Measurements from ENCODE around the gene RANBP2. TPM values are rescaled to one million over a fixed set of nuclear protein-coding genes. Genes with fewer than 3 reads are reported as not detected.
"Not testable (repeated sequence)": the region's sequence is repeated elsewhere in the genome, so short reads cannot be mapped to it uniquely, and the experiment has no call there.

RANBP2 gene
- total RNA-seq, 2 donors from 2014 or later, result 33.9 to 71.6 TPM

- H3K9me3 ChIP-seq; H3K4me3 ChIP-seq; intact Hi-C loops (cut with DNase I); DNase-seq; H3K27me3 ChIP-seq; H3K27ac ChIP-seq; H3K4me1 ChIP-seq; H3K36me3 ChIP-seq (replicated peaks in 1 of 2; ENCODE audit: insufficient read depth in 1 of 2, low read depth in 2 of 2); ATAC-seq: not testable (repeated sequence)
- 95 to 97% methylated on average over 9 of the region's 9 CpGs for WGBS, 2 donors
Observed at GRCh38 chr2:108757973-108758372, 38.7 kb downstream of the RANBP2 start.

- ATAC-seq; H3K27me3 ChIP-seq; DNase-seq; H3K4me1 ChIP-seq; H3K9me3 ChIP-seq; H3K27ac ChIP-seq; intact Hi-C loops (cut with DNase I); H3K4me3 ChIP-seq: not testable (repeated sequence)
- peaks cover 9 to 25% of the 10 kb centered on the region in 2 donors for H3K36me3 ChIP-seq (replicated peaks in 1 of 2; ENCODE audit: insufficient read depth in 1 of 2, low read depth in 2 of 2)
Observed at GRCh38 chr2:108762618-108763017, 43.3 kb downstream of the RANBP2 start.

- H3K4me1 ChIP-seq; H3K9me3 ChIP-seq; H3K27ac ChIP-seq; intact Hi-C loops (cut with DNase I); DNase-seq; ATAC-seq; H3K27me3 ChIP-seq; H3K4me3 ChIP-seq: not testable (repeated sequence)
- 94% methylated on average over 5 of the region's 5 CpGs for WGBS, 2 donors
- peaks cover 9 to 25% of the 10 kb centered on the region in 2 donors for H3K36me3 ChIP-seq (replicated peaks in 1 of 2; ENCODE audit: insufficient read depth in 1 of 2, low read depth in 2 of 2)
Observed at GRCh38 chr2:108766671-108767070, 47.4 kb downstream of the RANBP2 start.

GRCh38 chr2:108767859-108768258 is 48.6 kb downstream of the RANBP2 start:
- H3K36me3 ChIP-seq (replicated peaks in 1 of 2; ENCODE audit: insufficient read depth in 1 of 2, low read depth in 2 of 2), result peaks cover 8 to 31% of the 10 kb centered on the region in 2 donors
- intact Hi-C loops (cut with DNase I); DNase-seq; ATAC-seq; H3K9me3 ChIP-seq; H3K27me3 ChIP-seq; H3K27ac ChIP-seq; H3K4me3 ChIP-seq; H3K4me1 ChIP-seq: not testable (repeated sequence)
- 70 to 95% methylated on average over 1 of the region's 2 CpGs for WGBS, 2 donors

- no peak for ATAC-seq
- Histone ChIP-seq H3K27ac (no peak overlapping the region), H3K4me1 (no peaks in the 10 kb centered on the region), H3K4me3 (no peak overlapping the region), H3K9me3 (no peaks in the 10 kb centered on the region), H3K27me3 (no peaks in the 10 kb centered on the region), H3K36me3 (replicated peaks in 1 of 2; ENCODE audit: insufficient read depth in 1 of 2, low read depth in 2 of 2) (peaks cover 0 to 31% of the 10 kb centered on the region in 2 donors)
- intact Hi-C loops (cut with DNase I), result no loop called here
- no peak for TF ChIP-seq CTCF (IDR thresholded peaks at IDR 0.05)
- no peak for TF ChIP-seq POLR2A (IDR thresholded peaks at IDR 0.05)
- no peak for DNase-seq
- 85 to 93% methylated on average over 3 of the region's 3 CpGs for WGBS, 2 donors
Observed at GRCh38 chr2:108776475-108776874, 57.2 kb downstream of the RANBP2 start.

GRCh38 chr2:108778857-108779256 is 59.6 kb downstream of the RANBP2 start:
- 81 to 94% methylated on average over 2 of the region's 2 CpGs for WGBS, 2 donors
- no peak for ATAC-seq
- Histone ChIP-seq H3K36me3 (replicated peaks in 1 of 2; ENCODE audit: insufficient read depth in 1 of 2, low read depth in 2 of 2) (peaks cover 4 to 27% of the 10 kb centered on the region in 2 donors), H3K9me3 (no peaks in the 10 kb centered on the region), H3K27ac (no peak overlapping the region), H3K4me3 (no peak overlapping the region), H3K27me3 (no peaks in the 10 kb centered on the region), H3K4me1 (no peaks in the 10 kb centered on the region)
- no peak for DNase-seq
- no peak for TF ChIP-seq POLR2A (IDR thresholded peaks at IDR 0.05)
- no peak for TF ChIP-seq CTCF (IDR thresholded peaks at IDR 0.05)
- intact Hi-C loops (cut with DNase I), result no loop called here

- ATAC-seq (no peak), DNase-seq (no peak)
- Histone ChIP-seq H3K27me3 (no peaks in the 10 kb centered on the region), H3K4me1 (peaks cover 6% of the 10 kb centered on the region), H3K36me3 (replicated peaks in 1 of 2; ENCODE audit: insufficient read depth in 1 of 2, low read depth in 2 of 2) (peaks cover 4 to 13% of the 10 kb centered on the region in 2 donors), H3K4me3 (peak overlapping the region in 1 of 2 donors; percentile 54), H3K9me3 (no peaks in the 10 kb centered on the region), H3K27ac (peak overlapping the region; percentile 59 to 86 (median 82))
- intact Hi-C loops (cut with DNase I), result no loop called here
- TF ChIP-seq CTCF (IDR thresholded peaks at IDR 0.05) (no peak), POLR2A (IDR thresholded peaks at IDR 0.05) (no peak)
- WGBS, 2 donors, result 0 to 6% methylated on average over 1 of the region's 1 CpG
Observed at GRCh38 chr2:108786008-108786353, 66.7 kb downstream of the RANBP2 start.

All from body of pancreas (tissue), 4 donors.